D721Med (cell line): ENCODE measurements around the gene DEGS1.

Source experiments
- DNase-seq: peaks from one replicate; pipeline ENCODE4 v3.0.0; 2011; ENCODE audit warnings: low spot score; ENCODE audit not compliant: insufficient read length
- FAIRE-seq: peaks from 2 replicates; lab custom pipeline; 2011; peaks lifted over from hg19 to GRCh38; lab: Jason Lieb, UNC
- CTCF ChIP-seq: IDR thresholded peaks from 2 replicates; pipeline ENCODE4 v1.5.1; 2012; ENCODE audit warnings: mild to moderate bottlenecking, control low read depth; ENCODE audit not compliant: insufficient read depth; ENCODE audit errors: missing control alignments

DEGS1 gene

GRCh38 chr1:224234017-224234416 is 51.0 kb downstream of the DEGS1 start:
- no peak for DNase-seq
- no peak for FAIRE-seq
- TF ChIP-seq CTCF = no peak

- TF ChIP-seq CTCF = no peak
- no peak for FAIRE-seq
- DNase-seq = no peak
These were observed 52.9 kb downstream of the DEGS1 start for GRCh38 chr1:224235813-224236493.

DNA sequence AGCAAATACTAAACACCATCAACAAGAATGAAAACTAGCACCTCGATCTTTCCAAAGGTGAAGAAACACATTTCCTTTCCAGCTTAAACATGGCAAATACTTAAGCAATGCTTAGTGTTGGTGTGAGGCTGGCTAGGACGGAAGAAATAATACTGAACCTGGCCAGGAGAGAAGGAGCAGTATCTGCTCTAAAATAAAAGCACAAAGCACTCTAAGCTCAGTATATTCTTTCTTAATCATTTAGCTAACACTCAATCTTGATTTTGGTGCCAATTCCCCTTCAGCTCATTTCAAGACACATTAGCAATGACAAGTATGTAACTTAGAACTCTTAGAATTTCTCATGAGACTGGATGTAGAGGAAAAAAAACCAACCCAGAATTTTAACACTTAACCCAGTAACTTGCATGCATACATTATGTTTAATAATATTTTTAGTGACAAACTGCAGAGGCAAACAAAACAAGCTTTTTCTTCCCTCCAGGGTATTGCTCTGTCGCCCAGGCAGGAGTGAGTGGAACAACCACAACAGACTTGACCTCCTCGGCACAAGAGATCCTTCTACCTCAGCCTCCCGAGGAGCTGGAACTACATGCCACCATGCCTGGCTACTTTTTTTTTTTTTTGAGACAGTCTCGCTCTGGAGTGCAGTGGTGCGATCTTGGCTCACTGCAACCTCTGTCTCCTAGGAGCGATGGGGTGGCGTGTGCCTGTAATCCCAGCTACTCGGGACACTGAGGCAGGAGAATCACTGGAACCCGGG is 54.3 kb downstream of the DEGS1 start:
- FAIRE-seq (no peak), DNase-seq (no peak)
- no peak for TF ChIP-seq CTCF

GRCh38 chr1:224238212-224238611 is 55.2 kb downstream of the DEGS1 start:
- FAIRE-seq = no peak
- DNase-seq = no peak
- no peak for TF ChIP-seq CTCF

GRCh38 chr1:224238756-224239155 is 55.7 kb downstream of the DEGS1 start:
- no peak for TF ChIP-seq CTCF
- no peak for FAIRE-seq

More at GRCh38 chr1:224238756-224239155, 55.7 kb downstream of the DEGS1 start:
- DNase-seq = no peak
